ENCODE measurements around the gene IDE.

DNA sequence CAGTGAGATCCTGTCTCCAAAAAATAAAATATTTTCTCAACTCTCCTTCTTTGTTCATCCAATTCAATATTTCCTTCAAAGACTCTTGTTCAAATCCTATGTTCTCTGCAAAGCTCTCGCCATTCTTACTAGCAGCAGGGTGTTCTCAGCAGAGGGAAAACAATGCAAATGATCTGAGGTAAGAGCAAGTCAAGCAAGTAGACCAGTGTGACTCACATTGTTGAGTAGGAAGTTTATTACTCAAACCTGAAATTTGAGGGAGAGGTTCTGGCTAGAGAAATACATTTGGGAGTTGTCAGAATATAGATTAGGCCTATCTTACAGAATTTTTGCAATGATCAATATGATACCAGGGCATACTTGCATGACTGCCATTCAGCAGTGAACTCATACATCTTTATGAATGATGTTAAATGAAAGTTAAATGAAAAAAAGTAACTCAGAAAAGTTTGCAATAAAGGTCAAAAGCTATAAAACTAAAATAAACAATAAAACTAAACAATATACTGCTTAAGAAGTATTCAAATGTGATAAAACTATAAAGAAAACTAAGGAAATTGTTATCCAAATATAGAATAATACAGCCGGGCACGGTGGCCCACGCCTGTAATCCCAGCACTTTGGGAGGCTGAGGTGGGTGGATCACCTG, 5.8 kb downstream of the IDE start:
- TF ChIP-seq, protein P1, sequence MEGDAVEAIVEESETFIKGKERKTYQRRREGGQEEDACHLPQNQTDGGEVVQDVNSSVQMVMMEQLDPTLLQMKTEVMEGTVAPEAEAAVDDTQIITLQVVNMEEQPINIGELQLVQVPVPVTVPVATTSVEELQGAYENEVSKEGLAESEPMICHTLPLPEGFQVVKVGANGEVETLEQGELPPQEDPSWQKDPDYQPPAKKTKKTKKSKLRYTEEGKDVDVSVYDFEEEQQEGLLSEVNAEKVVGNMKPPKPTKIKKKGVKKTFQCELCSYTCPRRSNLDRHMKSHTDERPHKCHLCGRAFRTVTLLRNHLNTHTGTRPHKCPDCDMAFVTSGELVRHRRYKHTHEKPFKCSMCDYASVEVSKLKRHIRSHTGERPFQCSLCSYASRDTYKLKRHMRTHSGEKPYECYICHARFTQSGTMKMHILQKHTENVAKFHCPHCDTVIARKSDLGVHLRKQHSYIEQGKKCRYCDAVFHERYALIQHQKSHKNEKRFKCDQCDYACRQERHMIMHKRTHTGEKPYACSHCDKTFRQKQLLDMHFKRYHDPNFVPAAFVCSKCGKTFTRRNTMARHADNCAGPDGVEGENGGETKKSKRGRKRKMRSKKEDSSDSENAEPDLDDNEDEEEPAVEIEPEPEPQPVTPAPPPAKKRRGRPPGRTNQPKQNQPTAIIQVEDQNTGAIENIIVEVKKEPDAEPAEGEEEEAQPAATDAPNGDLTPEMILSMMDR (IDR thresholded peaks at IDR 0.05 in 4 of 5, conservative IDR thresholded peaks at IDR 0.05 in 1 of 5): no peak
- TF ChIP-seq POLR2A (IDR thresholded peaks at IDR 0.05): no peak
